GM21528 (cell line): ENCODE results near the gene IFIT1B.
"Not testable (repeated sequence)": the region's sequence is repeated elsewhere in the genome, so short reads cannot be mapped to it uniquely, and the experiment has no call there.

Experiments
- ATAC-seq: cut with Tn5 transposase; IDR thresholded peaks from one replicate; pipeline ENCODE4 v1.9.1; 2021; ENCODE audit warnings: mild to moderate bottlenecking, moderate library complexity; ENCODE audit not compliant: unreplicated experiment, low FRiP score

IFIT1B gene, protein sequence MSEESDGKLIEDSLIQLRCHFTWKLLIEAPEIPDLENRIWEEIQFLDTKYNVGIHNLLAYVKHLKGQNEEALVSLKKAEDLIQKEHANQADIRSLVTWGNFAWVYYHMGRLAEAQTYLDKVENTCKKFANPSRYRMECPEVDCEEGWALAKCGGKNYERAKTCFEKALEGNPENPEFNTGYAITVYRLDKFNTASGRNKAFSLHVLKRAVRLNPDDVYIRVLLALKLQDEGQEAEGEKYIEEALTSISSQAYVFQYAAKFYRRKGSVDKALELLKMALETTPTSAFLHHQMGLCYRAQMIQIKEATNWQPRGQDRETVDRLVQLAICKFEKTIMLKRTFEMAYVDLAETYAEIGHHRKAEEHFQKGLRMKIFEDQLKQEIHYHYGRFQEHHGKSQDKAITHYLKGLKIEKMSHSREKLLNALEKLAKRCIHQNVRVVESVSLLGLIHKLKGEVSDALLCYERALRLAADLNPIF

GRCh38 chr10:89377705-89378637 lies at the start of gene IFIT1B:
IFIT1B (plus strand) TSS chr10:89378056; CDS start chr10:89378136, 80 bp downstream.
- no peak for ATAC-seq

GRCh38 chr10:89329151-89329550 lies 48.7 kb upstream of the IFIT1B start:
- ATAC-seq, result no peak

GRCh38 chr10:89330014-89330413 lies 47.8 kb upstream of the IFIT1B start:
- ATAC-seq, result not testable (repeated sequence)

- ATAC-seq, result no peak
Measured at GRCh38 chr10:89330537-89331212, 47.2 kb upstream of the IFIT1B start.

GRCh38 chr10:89331487-89332122 lies 46.3 kb upstream of the IFIT1B start:
- ATAC-seq, result not testable (repeated sequence)

GRCh38 chr10:89332123-89332633 lies 45.7 kb upstream of the IFIT1B start:
- ATAC-seq, result no peak

GRCh38 chr10:89335226-89335625 lies 42.6 kb upstream of the IFIT1B start:
- ATAC-seq, result no peak

GRCh38 chr10:89336241-89336640 lies 41.6 kb upstream of the IFIT1B start:
- no peak for ATAC-seq

DNA sequence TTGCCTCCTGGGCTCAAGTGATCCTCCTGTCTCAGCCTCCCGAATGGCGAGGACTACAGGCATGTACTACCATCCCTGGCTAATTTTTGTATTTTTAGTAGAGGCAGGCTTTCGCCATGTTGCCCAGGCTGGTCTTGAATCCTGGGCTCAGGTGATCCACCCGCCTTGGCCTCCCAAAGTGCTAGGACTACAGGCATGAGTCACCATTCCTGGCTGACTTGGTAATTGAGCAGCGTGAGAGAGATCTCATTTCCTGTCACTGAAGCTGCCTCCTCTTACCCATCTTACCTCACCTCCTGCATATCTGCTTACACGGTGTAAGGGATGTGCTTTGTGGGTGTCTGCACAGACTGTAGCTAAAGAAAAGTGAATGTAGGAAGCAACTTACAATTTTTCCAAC lies 40.4 kb upstream of the IFIT1B start:
- no peak for ATAC-seq

DNA sequence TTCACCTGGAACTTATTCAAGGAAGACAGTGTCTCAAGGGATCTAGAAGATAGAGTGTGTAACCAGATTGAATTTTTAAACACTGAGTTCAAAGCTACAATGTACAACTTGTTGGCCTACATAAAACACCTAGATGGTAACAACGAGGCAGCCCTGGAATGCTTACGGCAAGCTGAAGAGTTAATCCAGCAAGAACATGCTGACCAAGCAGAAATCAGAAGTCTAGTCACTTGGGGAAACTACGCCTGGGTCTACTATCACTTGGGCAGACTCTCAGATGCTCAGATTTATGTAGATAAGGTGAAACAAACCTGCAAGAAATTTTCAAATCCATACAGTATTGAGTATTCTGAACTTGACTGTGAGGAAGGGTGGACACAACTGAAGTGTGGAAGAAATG lies 39.1 kb upstream of the IFIT1B start:
- no peak for ATAC-seq

- no peak for ATAC-seq
Measured at GRCh38 chr10:89339875-89340274, 38.0 kb upstream of the IFIT1B start.

DNA sequence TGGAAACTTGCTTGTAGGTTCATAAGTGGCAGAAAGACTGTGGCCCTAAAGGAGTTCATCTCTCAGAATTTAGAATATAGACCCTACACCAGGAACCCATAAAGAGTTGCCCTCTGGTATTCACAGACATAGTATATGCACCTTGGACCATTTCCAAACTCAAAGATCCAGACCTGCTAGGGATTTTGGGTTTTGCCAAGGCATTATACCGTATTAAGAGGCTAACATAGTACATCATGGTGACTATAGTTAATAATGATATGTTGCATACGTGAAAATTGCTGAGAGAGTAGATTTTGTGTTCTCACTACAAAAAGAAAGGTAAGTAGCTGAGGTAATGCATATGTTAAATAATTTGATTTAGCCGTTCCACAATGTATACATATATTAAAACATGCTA lies 36.2 kb upstream of the IFIT1B start:
- ATAC-seq, result no peak

GRCh38 chr10:89342206-89342958 lies 35.5 kb upstream of the IFIT1B start:
- no peak for ATAC-seq

DNA sequence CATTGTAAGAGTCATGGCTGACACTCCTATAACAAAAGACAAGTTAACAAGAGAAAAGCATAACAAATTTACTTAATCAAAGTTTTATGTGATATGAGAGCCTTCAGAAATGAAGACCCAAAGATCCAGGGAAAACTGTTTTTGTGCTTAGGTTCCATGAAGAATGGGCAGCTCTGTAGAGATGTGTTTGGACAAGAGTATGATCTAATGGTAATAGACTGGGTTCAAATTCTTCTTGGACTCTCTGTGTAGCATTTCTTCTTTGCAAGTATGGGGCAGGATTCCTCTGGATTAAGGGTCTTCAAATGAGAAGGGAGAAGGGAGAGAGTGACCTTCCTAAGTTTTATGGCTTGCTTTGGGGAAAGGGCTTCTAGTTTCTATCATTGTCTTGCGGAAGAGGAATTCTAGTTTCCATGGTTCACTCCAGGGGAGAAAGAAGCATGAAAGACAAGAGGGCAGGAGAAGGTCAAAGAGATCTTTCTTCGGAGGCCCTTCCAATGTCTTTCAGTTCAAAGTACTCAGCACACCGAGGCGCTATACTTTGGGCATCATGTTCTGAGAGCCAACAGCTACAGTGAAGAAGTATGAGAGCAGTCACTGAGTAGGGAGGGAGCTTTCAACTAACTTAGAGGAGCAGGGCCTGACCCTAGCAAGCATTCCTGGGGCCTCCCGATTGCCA lies 34.6 kb upstream of the IFIT1B start:
- ATAC-seq, result no peak

DNA sequence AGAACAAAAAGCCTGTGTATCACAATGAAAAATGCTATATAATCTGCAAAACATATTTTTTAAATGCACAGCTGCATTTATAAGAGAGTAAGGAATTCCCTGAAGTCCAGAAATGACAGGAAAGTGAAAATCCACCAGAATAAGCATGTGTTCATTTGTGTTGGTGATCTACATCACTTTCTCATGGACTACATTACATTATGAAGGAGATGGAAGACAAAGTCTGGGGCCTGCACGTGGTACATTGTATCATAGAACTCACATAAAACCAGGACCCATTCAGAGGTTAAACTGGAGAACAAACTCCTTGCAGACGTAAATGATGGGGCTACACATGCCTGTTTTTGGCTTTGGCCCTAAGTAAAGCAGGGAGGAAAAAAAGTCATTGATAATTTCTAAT lies 33.7 kb upstream of the IFIT1B start:
- ATAC-seq, result no peak

DNA sequence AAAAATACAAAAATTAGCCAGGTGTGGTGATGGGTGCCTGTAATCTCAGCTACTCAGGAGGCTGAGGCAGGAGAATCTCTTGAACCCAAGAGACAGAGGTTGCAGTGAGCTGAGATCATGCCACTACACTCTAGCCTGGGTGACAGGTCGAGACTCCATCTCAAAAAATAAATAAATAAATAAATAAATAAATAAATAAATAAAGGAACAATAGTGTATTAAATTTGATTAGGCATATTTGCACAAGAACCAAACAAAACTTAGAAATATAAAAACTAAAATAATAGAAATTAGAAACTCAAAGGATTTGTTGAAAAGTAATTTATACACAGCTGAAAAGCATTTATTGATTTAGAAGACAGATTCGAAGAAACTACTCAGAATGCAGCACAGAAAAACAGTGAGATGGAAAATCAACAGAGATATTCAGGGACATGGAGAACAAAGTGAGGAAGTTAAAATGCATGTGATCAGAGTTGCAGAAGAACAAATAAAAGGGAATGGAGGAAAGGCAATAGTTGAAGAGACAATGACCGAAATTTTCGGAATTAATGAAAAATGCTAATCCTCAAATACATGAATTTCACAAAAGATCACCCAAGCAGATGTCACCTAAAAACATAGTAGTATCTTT lies 32.4 kb upstream of the IFIT1B start:
- no peak for ATAC-seq

DNA sequence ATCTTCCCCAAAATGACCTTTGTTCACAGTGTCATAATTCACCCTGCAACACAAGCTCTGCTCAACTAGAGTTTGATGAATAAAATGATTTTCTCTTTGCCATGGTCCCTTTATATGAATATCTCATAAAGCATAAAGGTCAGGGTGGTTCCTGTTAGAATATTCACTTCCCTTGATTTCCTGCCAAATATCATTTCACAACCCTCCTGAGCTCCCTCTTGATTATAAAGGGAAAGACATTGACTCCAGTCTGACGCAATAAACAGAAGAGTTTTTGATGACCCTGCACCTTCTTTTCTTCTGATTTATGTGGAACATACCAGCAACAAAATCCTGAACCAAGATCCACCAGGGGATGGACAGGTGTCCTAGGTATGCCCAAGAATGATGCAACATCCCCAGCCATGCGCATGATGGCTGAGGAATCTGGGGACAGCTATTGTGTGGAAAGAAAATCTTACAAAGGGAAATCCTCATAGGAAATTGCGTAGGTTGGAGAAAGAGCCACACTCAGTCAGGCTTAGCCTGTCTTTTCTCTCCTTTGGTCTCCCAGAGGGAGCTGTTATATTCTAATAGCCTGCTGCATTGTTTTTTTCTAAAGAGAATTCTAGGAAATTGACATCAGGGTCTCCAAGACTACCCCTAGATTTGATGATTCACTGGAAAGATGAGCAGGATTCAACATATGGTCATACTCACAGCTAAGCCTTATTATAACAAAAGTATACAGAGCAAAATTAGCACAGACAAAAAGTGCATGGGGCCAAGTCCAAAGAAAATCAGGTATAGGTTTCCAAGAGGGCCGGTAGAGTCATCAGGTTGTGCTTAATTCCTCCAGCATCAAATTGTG lies 31.2 kb upstream of the IFIT1B start:
- ATAC-seq, result no peak
